ENCODE results near the gene R3HDM2. TPM values are rescaled to one million over a fixed set of nuclear protein-coding genes. Genes with fewer than 3 reads are reported as not detected.
"Not testable (repeated sequence)": the region's sequence is repeated elsewhere in the genome, so short reads cannot be mapped to it uniquely, and the experiment has no call there.

The R3HDM2 gene
- total RNA-seq, 2 donors from 2014 or later, result 36.6 to 54.6 TPM

GRCh38 chr12:57433370-57433769 lies 2.5 kb upstream of the R3HDM2 start:
- peaks cover 11% of the 10 kb centered on the region for H3K4me1 Mint-ChIP-seq
- no peak for ATAC-seq (replicated peaks)
- no peak overlapping the region for H3K27ac Mint-ChIP-seq
- no peaks in the 10 kb centered on the region for H3K9me3 Mint-ChIP-seq
- no peaks in the 10 kb centered on the region for H3K27me3 Mint-ChIP-seq
- peaks cover 7% of the 10 kb centered on the region for H3K36me3 Mint-ChIP-seq (ENCODE audit: low read depth)
- H3K4me3 Mint-ChIP-seq, result no peak overlapping the region

- Mint-ChIP-seq H3K27me3 (no peaks in the 10 kb centered on the region), H3K4me1 (peaks cover 19% of the 10 kb centered on the region), H3K36me3 (ENCODE audit: low read depth) (peaks cover 7% of the 10 kb centered on the region), H3K9me3 (no peaks in the 10 kb centered on the region), H3K27ac (peak overlapping the region; percentile 98), H3K4me3 (peak overlapping the region; percentile 98)
- no peak for ATAC-seq (replicated peaks)
Measured at GRCh38 chr12:57431654-57432188, 878 bp upstream of the R3HDM2 start.

DNA sequence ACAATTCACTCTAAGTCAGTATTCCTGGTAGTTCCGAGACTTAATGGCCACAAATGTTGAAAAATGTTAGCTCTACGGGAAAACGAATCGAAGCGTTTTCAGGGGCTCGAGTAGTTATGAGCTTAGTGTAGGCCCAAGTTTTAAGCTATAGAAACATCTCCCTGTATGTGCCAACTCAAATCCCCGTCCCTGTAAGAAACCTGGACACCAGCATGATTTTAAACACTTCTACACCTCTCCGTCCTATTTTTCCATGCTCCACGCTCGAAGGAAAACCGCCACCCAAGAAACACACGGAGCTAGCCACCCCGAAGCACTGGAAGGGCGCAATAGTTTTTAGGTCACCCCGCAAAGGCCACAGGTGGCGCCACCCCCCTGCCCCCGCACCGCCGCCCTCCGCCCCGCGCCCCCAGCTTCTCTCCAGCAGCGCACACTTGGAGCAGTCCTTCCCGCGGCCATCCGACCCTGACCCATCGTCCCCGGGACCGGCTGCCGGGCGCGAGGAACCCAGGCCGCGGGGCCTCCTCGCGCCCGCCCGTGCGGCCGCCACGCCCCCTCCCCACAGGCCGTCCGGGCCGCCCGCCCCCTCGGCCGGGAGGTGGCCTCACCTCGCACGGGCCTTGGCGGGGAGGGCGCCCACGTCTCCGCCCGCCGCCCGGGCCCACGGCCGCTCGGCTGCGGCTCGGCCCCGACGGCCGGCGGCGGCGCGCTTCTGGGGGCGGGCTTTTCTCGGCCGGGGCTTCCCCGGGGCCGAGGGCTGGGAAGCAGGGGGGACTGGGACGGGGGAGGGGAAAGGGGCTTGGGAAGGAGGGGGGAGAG lies 522 bp downstream of the R3HDM2 start:
- peak overlapping the region; percentile 98 for H3K4me3 Mint-ChIP-seq
- peaks cover 17% of the 10 kb centered on the region for H3K36me3 Mint-ChIP-seq (ENCODE audit: low read depth)
- H3K9me3 Mint-ChIP-seq, result no peaks in the 10 kb centered on the region
- H3K27me3 Mint-ChIP-seq, result no peaks in the 10 kb centered on the region
- H3K4me1 Mint-ChIP-seq, result peaks cover 23% of the 10 kb centered on the region
- H3K27ac Mint-ChIP-seq, result peak overlapping the region; percentile 98
- ATAC-seq (replicated peaks), result peak; percentile 65

DNA sequence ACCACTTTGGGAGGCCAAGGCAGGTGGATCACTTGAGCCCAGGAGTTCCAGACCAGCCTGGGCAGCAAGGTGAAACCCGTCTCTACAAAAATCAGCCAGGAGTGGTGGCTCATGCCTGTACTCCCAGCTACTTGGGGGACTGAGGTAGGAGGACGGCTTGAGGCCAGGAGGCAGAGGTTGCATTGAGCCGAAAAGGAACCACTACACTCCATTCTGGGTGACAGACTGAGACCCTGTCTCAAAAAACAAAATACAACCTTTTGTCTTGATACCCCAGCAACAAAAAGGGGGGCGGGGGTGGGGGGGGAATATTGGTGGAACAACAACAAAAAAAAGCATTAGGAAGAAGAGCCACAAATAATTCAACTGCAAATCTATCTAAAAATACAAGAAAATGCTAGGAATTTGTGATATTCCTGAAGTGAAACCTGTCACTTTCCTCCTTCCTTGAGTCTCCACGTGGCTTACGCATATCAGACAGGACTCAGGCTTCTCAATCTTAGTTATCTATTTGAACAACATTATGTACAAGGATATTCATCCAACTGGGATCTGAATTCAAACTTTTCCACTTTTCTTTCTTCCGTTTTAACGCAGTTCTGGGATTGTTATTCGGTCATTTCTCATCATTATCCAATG lies 1.3 kb downstream of the R3HDM2 start:
- Mint-ChIP-seq H3K36me3 (ENCODE audit: low read depth) (peaks cover 18% of the 10 kb centered on the region), H3K9me3 (no peaks in the 10 kb centered on the region), H3K27ac (peak overlapping the region; percentile 98), H3K4me3 (peak overlapping the region; percentile 98), H3K4me1 (peaks cover 23% of the 10 kb centered on the region), H3K27me3 (no peaks in the 10 kb centered on the region)
- ATAC-seq (replicated peaks), result no peak

- no peaks in the 10 kb centered on the region for H3K27me3 Mint-ChIP-seq
- peak overlapping the region; percentile 98 for H3K4me3 Mint-ChIP-seq
- H3K9me3 Mint-ChIP-seq, result no peaks in the 10 kb centered on the region
- peak overlapping the region; percentile 98 for H3K27ac Mint-ChIP-seq
- H3K36me3 Mint-ChIP-seq (ENCODE audit: low read depth), result peaks cover 24% of the 10 kb centered on the region
- no peak for ATAC-seq (replicated peaks)
- peaks cover 23% of the 10 kb centered on the region for H3K4me1 Mint-ChIP-seq
Measured at GRCh38 chr12:57428965-57429364, 1.9 kb downstream of the R3HDM2 start.

- not testable (repeated sequence) for H3K27me3 Mint-ChIP-seq; H3K4me3 Mint-ChIP-seq; H3K9me3 Mint-ChIP-seq; ATAC-seq (replicated peaks); H3K27ac Mint-ChIP-seq
- Mint-ChIP-seq H3K4me1 (peaks cover 23% of the 10 kb centered on the region), H3K36me3 (ENCODE audit: low read depth) (peaks cover 38% of the 10 kb centered on the region)
Measured at GRCh38 chr12:57426948-57427347, 3.9 kb downstream of the R3HDM2 start.

DNA sequence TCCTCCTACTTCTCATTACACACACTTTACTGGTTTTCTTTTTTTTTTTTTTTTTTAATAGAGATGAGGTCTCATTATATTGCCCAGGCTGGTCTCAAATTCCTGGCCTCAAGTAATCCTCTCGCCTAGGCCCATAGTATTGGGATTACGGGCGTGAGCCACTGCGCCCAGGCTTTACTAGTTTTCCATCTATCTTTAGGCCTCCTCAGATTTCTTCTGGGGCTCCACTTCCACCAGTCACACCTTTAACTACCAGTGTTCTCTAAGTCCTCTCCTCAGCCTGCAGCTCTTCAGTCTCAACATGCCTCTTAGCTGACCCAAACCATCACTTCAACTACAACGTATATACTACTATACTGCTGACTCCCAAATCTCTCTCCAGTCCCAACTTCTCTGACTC lies 10.4 kb downstream of the R3HDM2 start:
- Mint-ChIP-seq H3K4me3 (no peak overlapping the region), H3K27me3 (no peaks in the 10 kb centered on the region), H3K9me3 (no peaks in the 10 kb centered on the region), H3K27ac (no peak overlapping the region), H3K4me1 (peaks cover 21% of the 10 kb centered on the region), H3K36me3 (ENCODE audit: low read depth) (peaks cover 45% of the 10 kb centered on the region)
- no peak for ATAC-seq (replicated peaks)

DNA sequence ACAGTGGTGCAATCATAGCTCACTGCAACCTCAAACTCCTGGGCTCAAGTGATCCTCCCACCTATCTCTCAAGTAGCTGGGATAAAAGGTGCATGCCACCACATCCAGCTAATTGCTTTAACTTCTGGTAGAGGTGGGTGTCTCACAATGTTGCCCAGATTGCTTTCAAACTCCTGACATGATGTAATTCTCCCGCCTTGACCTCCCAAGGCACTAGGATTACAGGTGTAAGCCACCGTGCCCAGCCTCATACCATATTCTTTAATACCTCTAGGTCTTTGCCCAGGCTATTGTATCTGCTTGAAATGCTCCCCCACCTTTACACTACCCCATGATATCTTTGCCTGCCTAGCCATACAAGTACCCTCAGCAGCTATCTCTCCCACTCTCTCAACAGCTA lies 11.3 kb downstream of the R3HDM2 start:
- Mint-ChIP-seq H3K36me3 (ENCODE audit: low read depth) (peaks cover 42% of the 10 kb centered on the region), H3K9me3 (no peaks in the 10 kb centered on the region), H3K27me3 (no peaks in the 10 kb centered on the region), H3K27ac (no peak overlapping the region), H3K4me3 (no peak overlapping the region), H3K4me1 (peaks cover 21% of the 10 kb centered on the region)
- no peak for ATAC-seq (replicated peaks)

- Mint-ChIP-seq H3K4me3 (no peak overlapping the region), H3K4me1 (peaks cover 21% of the 10 kb centered on the region), H3K36me3 (ENCODE audit: low read depth) (peaks cover 36% of the 10 kb centered on the region), H3K27me3 (no peaks in the 10 kb centered on the region), H3K27ac (peak overlapping the region; percentile 2), H3K9me3 (no peaks in the 10 kb centered on the region)
- no peak for ATAC-seq (replicated peaks)
Measured at GRCh38 chr12:57418255-57418654, 12.6 kb downstream of the R3HDM2 start.

DNA sequence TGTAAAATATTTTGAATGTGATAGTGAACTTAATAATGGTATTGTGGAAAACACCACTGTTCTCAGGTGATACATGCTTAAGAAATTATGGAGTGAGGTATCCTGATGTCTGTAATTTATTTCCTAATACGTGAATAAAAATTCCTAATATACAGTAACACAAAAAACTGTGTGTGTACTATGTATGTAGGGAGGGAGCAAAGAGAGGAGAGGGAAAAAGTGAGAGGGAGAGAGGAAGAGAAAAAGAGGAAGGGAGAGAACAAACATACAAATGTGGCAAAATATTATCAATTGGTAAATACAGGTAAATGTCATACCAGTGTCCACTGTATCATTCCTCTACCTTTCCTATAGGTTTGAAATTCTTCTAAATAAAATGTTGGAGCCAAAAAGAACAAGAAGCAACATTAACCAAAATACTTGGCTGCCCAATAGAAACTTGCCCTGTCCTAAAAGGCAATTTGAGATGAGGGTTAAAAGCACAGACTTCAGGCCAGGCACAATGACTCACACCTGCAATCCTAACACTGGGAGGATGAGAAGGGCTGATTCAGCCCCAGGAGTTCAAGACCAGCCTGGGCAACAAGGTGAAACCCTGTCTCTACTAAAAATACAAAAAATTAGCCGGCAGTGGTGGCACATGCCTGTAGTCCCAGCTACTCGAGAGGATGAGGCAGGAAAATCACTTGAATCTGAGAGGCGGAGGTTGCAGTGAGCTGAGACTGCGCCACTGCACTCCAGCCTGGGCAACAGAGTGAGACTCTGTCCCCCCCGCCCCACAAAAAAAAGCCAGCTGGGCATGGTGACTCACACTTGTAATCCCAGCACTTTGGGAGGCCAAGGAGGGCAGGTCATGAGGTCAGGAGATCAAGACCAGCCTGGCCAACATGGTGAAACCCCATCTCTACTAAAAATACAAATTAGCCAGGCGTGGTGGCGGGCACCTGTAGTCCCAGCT lies 14.5 kb downstream of the R3HDM2 start:
- Mint-ChIP-seq H3K27me3 (no peaks in the 10 kb centered on the region), H3K27ac (no peak overlapping the region), H3K4me1 (peaks cover 21% of the 10 kb centered on the region), H3K4me3 (no peak overlapping the region), H3K9me3 (no peaks in the 10 kb centered on the region), H3K36me3 (ENCODE audit: low read depth) (peaks cover 20% of the 10 kb centered on the region)
- ATAC-seq (replicated peaks), result no peak

- Mint-ChIP-seq H3K4me3 (no peak overlapping the region), H3K36me3 (ENCODE audit: low read depth) (peaks cover 17% of the 10 kb centered on the region), H3K4me1 (peaks cover 18% of the 10 kb centered on the region), H3K27ac (no peak overlapping the region), H3K9me3 (no peaks in the 10 kb centered on the region), H3K27me3 (no peaks in the 10 kb centered on the region)
- ATAC-seq (replicated peaks), result no peak
Measured at GRCh38 chr12:57415088-57415487, 15.8 kb downstream of the R3HDM2 start.

DNA sequence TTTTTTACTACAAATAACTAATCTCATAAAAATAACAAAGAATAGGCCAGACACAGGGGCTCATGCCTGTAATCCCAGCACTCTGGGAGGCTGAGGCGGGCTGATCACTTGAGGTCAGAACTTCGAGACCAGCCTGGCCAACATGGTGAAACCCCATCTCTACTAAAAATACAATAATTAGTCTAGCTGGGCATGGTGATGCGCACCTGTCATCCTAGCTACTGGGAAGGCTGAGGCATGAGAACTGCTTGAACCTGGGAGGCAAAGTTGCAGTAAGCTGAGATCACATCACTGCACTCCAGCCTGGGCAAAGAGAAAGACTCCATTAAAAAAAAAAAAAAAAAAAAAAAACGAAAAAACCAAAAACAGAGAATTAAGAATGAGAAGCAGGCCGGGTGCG lies 16.7 kb downstream of the R3HDM2 start:
- Mint-ChIP-seq H3K4me1 (peaks cover 11% of the 10 kb centered on the region), H3K36me3 (ENCODE audit: low read depth) (peaks cover 11% of the 10 kb centered on the region)
- not testable (repeated sequence) for ATAC-seq (replicated peaks); H3K9me3 Mint-ChIP-seq; H3K27ac Mint-ChIP-seq; H3K4me3 Mint-ChIP-seq; H3K27me3 Mint-ChIP-seq

- Mint-ChIP-seq H3K36me3 (ENCODE audit: low read depth) (peaks cover 4% of the 10 kb centered on the region), H3K4me3 (no peak overlapping the region), H3K27me3 (no peaks in the 10 kb centered on the region), H3K4me1 (peaks cover 4% of the 10 kb centered on the region), H3K9me3 (no peaks in the 10 kb centered on the region), H3K27ac (no peak overlapping the region)
- ATAC-seq (replicated peaks), result no peak
Measured at GRCh38 chr12:57410534-57410933, 20.3 kb downstream of the R3HDM2 start.

GRCh38 chr12:57404966-57405640 lies 25.7 kb downstream of the R3HDM2 start:
- Mint-ChIP-seq H3K9me3 (no peaks in the 10 kb centered on the region), H3K4me1 (peaks cover 8% of the 10 kb centered on the region), H3K27me3 (no peaks in the 10 kb centered on the region), H3K27ac (peak overlapping the region; percentile 65), H3K4me3 (no peak overlapping the region), H3K36me3 (ENCODE audit: low read depth) (no peaks in the 10 kb centered on the region)
- ATAC-seq (replicated peaks), result peak; percentile 98

Data from activated T-helper 17 cell treated with anti-CD3 and anti-CD28 coated beads, Interleukin-2, amount 50 U/mL, for 72 hours (primary cell).